Gastrocnemius medialis (tissue), 4 donors: ENCODE results near the gene SAP30BP.

Source experiments
- CTCF ChIP-seq, 5 experiments: fragments of 450-650 bp in 3 of 5; fragments of 200-600 bp in 2 of 5; sonication (generic) in 2 of 5; IDR thresholded peaks in 4 of 5; conservative IDR thresholded peaks in 1 of 5; 1 replicate in 4 of 5; 2 replicates in 1 of 5; pipeline ENCODE4 v1.5.1; 2016 to 2019; ENCODE audit warnings: antibody characterized with exemption in 5 of 5, mild to moderate bottlenecking in 3 of 5, moderate library complexity in 3 of 5
- POLR2A ChIP-seq, 2 donors: fragments of 450-650 bp; IDR thresholded peaks; one replicate each; pipeline ENCODE4 v1.6.1; 2017; ENCODE audit warnings: antibody characterized with exemption in 2 of 2, mild to moderate bottlenecking in 2 of 2, moderate library complexity in 2 of 2

GRCh38 chr17:75724016-75725003 is 57.2 kb downstream of the SAP30BP start:
- TF ChIP-seq CTCF (IDR thresholded peaks at IDR 0.05 in 4 of 5, conservative IDR thresholded peaks at IDR 0.05 in 1 of 5) (no peak), POLR2A (IDR thresholded peaks at IDR 0.05) (no peak)
